Panc1 (cell line): ENCODE results near the gene SRRT. TPM values are rescaled to one million over a fixed set of nuclear protein-coding genes. Genes with fewer than 3 reads are reported as not detected.
A peak's percentile ranks its signal among the peaks of the same experiment; 100 is the strongest.

ENCODE experiments used
- ATAC-seq: fragments of 200-7000 bp; cut with Tn5 transposase; 2 replicates; pipeline ENCODE4 v1.9.1; 2020; ENCODE audit warnings: mild to moderate bottlenecking, moderate library complexity
- BruUV-seq: library from RNA; stranded (reverse); fragments of 400-500 nt; replicated peaks from 2 replicates; lab custom pipeline; 2021; lab: Mats Ljungman, UMichigan
- CTCF ChIA-PET: fragments of 300-600 bp; sonication (Branson Sonifier 250); formaldehyde crosslinking; loops from one replicate; lab custom pipeline; 2022; ENCODE audit warnings: antibody characterized with exemption; lab: Charles Lee
- POLR2A ChIA-PET: fragments of 300-600 bp; sonication (Branson Sonifier 250); formaldehyde crosslinking; loops from one replicate; lab custom pipeline; 2022; ENCODE audit warnings: antibody characterized with exemption; lab: Charles Lee
- DNase-seq: peaks from one replicate; pipeline ENCODE4 v3.0.0-alpha.2; 2010; ENCODE audit warnings: low read depth, low spot score
- H3K27ac ChIP-seq: 2 replicates; pipeline ENCODE4 v1.5.1; 2011; ENCODE audit warnings: mild to moderate bottlenecking, low read length, inconsistent platforms
- H3K27me3 ChIP-seq: fragments of 200-500 bp; sonication (Bioruptor generic); 2 replicates; pipeline ENCODE4 v1.6.0; 2014; ENCODE audit warnings: low read length, inconsistent platforms; ENCODE audit not compliant: control insufficient read depth, insufficient read depth
- H3K36me3 ChIP-seq: fragments of 200-500 bp; sonication (Bioruptor generic); 2 replicates; pipeline ENCODE4 v1.5.1; 2014; ENCODE audit warnings: inconsistent platforms, mild to moderate bottlenecking, low read length, moderate library complexity; ENCODE audit not compliant: control insufficient read depth, insufficient read depth
- H3K4me1 ChIP-seq: 2 replicates; pipeline ENCODE4 v1.5.1; 2011; ENCODE audit warnings: inconsistent platforms, mild to moderate bottlenecking, low read length, moderate library complexity; ENCODE audit not compliant: control insufficient read depth, insufficient read depth
- H3K4me3 ChIP-seq, 2 experiments: 2 replicates each; pipeline ENCODE4 v1.5.1; 2011 to 2012; ENCODE audit warnings: low read depth in 2 of 2, low read length in 2 of 2, mild to moderate bottlenecking in 2 of 2, inconsistent platforms in 1 of 2, moderate library complexity in 1 of 2
- H3K9me3 ChIP-seq: fragments of 200-500 bp; sonication (Bioruptor generic); 2 replicates; pipeline ENCODE4 v1.5.1; 2014; ENCODE audit warnings: low read depth, mild to moderate bottlenecking, inconsistent platforms, low read length, moderate library complexity; ENCODE audit not compliant: control insufficient read depth, insufficient read depth
- POLR2AphosphoS5 ChIP-seq: IDR thresholded peaks from 2 replicates; pipeline ENCODE4 v1.6.1; 2012; ENCODE audit warnings: mild to moderate bottlenecking, low read depth, low read length, moderate library complexity
- REST ChIP-seq, 2 experiments: IDR thresholded peaks; 2 replicates each; pipeline ENCODE4 v1.6.1; 2011 to 2012; ENCODE audit warnings: low read depth in 2 of 2, control low read depth in 1 of 2, low read length in 1 of 2, mild to moderate bottlenecking in 1 of 2, moderate library complexity in 1 of 2; ENCODE audit not compliant: insufficient read depth in 1 of 2
- SIN3A ChIP-seq: IDR thresholded peaks from 2 replicates; pipeline ENCODE4 v1.6.1; 2012; ENCODE audit warnings: low read depth, mild to moderate bottlenecking, low read length, moderate library complexity, borderline replicate concordance; ENCODE audit not compliant: insufficient read depth
- TCF7L2 ChIP-seq: IDR thresholded peaks from 2 replicates; pipeline ENCODE4 v1.6.1; 2011; ENCODE audit warnings: mild to moderate bottlenecking, low read depth, low read length, inconsistent platforms
- in situ Hi-C: cut with HindIII; loops from 2 replicates; pipeline ENCODE4 v1.10.0; 2016; ENCODE audit warnings: low sequenced_read_pairs, low pct_unique_long_range_greater_than_20kb
- intact Hi-C: fragments of 100-400 bp; cut with micrococcal nuclease; formaldehyde crosslinking; loops from one replicate; pipeline ENCODE4 v1.10.0; 2022; ENCODE audit not compliant: unreplicated experiment
- total RNA-seq: library from RNA; stranded (reverse); gene quantifications from one replicate; pipeline ENCODE4 v1.2.1, GENCODE V29; 2021; ENCODE audit not compliant: unreplicated experiment
- TF ChIP-seq, protein P1 (sequence below): fragments of 450-650 bp; IDR thresholded peaks from 2 replicates; pipeline ENCODE4 v1.5.1; 2017; ENCODE audit warnings: mild to moderate bottlenecking

The SRRT gene
- total RNA-seq, 1 experiment from 2014 or later = 248 TPM

- no peaks in the 10 kb centered on the region for H3K9me3 ChIP-seq
- DNase-seq (no peak), ATAC-seq (no peak)
- in situ Hi-C loops (loop anchor here (25.0 kb wide), 1 partner anchor 127 kb away; the partner anchor contains the start of genes EPO and POP7), intact Hi-C loops (no loop called here)
- peaks cover 10% of the 10 kb centered on the region for H3K4me1 ChIP-seq
- no peak overlapping the region for H3K4me3 ChIP-seq
- H3K36me3 ChIP-seq = no peaks in the 10 kb centered on the region
- CTCF ChIA-PET = interaction anchor here (0.6 kb wide), 1 partner anchor 55 kb away, joined by 4 read pairs; no protein-coding TSS in a partner anchor
- POLR2A ChIA-PET = no interaction called here
- H3K27me3 ChIP-seq = no peaks in the 10 kb centered on the region
- TF ChIP-seq, protein P1, sequence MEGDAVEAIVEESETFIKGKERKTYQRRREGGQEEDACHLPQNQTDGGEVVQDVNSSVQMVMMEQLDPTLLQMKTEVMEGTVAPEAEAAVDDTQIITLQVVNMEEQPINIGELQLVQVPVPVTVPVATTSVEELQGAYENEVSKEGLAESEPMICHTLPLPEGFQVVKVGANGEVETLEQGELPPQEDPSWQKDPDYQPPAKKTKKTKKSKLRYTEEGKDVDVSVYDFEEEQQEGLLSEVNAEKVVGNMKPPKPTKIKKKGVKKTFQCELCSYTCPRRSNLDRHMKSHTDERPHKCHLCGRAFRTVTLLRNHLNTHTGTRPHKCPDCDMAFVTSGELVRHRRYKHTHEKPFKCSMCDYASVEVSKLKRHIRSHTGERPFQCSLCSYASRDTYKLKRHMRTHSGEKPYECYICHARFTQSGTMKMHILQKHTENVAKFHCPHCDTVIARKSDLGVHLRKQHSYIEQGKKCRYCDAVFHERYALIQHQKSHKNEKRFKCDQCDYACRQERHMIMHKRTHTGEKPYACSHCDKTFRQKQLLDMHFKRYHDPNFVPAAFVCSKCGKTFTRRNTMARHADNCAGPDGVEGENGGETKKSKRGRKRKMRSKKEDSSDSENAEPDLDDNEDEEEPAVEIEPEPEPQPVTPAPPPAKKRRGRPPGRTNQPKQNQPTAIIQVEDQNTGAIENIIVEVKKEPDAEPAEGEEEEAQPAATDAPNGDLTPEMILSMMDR = no peak
- TF ChIP-seq SIN3A (no peak), REST (IDR thresholded peaks at IDR 0.05; ENCODE audit: insufficient read depth in 1 of 2, low read depth in 2 of 2, low read length in 1 of 2) (no peak), TCF7L2 (no peak), POLR2AphosphoS5 (no peak)
- no peak overlapping the region for H3K27ac ChIP-seq
- no TSS peak for BruUV-seq
Observed at GRCh38 chr7:100839361-100839760, 35.5 kb upstream of the SRRT start.

GRCh38 chr7:100840470-100841100, 34.3 kb upstream of the SRRT start:
- Histone ChIP-seq H3K4me1 (peaks cover 9% of the 10 kb centered on the region), H3K4me3 (no peak overlapping the region), H3K27me3 (no peaks in the 10 kb centered on the region), H3K27ac (0 out of 2 replicates have a peak overlapping the region, but pooled peaks have one; percentile 44), H3K9me3 (no peaks in the 10 kb centered on the region), H3K36me3 (no peaks in the 10 kb centered on the region)
- no TSS peak for BruUV-seq
- ChIA-PET CTCF (no interaction called here), POLR2A (no interaction called here)
- in situ Hi-C loops = loop anchor here (25.0 kb wide), 1 partner anchor 128 kb away; the partner anchor contains the start of genes EPO and POP7
- ATAC-seq = no peak
- TF ChIP-seq, protein P1 = no peak
- TF ChIP-seq REST (IDR thresholded peaks at IDR 0.05; ENCODE audit: insufficient read depth in 1 of 2, low read depth in 2 of 2, low read length in 1 of 2) = no peak
- TF ChIP-seq TCF7L2 = no peak
- TF ChIP-seq SIN3A = no peak
- TF ChIP-seq POLR2AphosphoS5 = no peak
- no peak for DNase-seq
- intact Hi-C loops = no loop called here
